B cell (primary cell): ENCODE data around the gene PPP2R5B. TPM values are rescaled to one million over a fixed set of nuclear protein-coding genes. Genes with fewer than 3 reads are reported as not detected.

Experiments used
- ATAC-seq: fragments of 200-7000 bp; cut with Tn5 transposase; one replicate; pipeline ENCODE4 v1.10.0; 2021; ENCODE audit warnings: low read depth, mild to moderate bottlenecking, moderate number of reproducible peaks, moderate library complexity
- CTCF ChIA-PET: fragments of 350-600 bp; sonication (Branson Sonifier 250); formaldehyde crosslinking; loops from one replicate; lab custom pipeline; 2021; ENCODE audit warnings: antibody characterized with exemption, inconsistent platforms; lab: Charles Lee
- POLR2A ChIA-PET: fragments of 350-600 bp; sonication (Branson Sonifier 250); formaldehyde crosslinking; loops from one replicate; lab custom pipeline; 2021; ENCODE audit warnings: antibody characterized with exemption; lab: Charles Lee
- DNase-seq: peaks from one replicate; pipeline ENCODE4 v3.0.0; 2013
- H2AFZ ChIP-seq: 2 replicates; pipeline ENCODE4 v1.6.1; 2012; ENCODE audit warnings: mild to moderate bottlenecking, low read depth, low read length; ENCODE audit not compliant: insufficient read depth, poor library complexity, severe bottlenecking
- H3K27ac ChIP-seq, 2 donors: 1 replicate in 1 of 2; 2 replicates in 1 of 2; pipeline ENCODE4 v1.5.1; 2012 to 2013; ENCODE audit warnings: low read length in 2 of 2, mild to moderate bottlenecking in 2 of 2, moderate library complexity in 1 of 2
- H3K27me3 ChIP-seq, 4 experiments: fragments of 200-600 bp in 1 of 4; sonication (generic) in 1 of 4; replicated peaks in 1 of 4; 1 replicate in 2 of 4; 2 replicates in 2 of 4; pipeline versions ENCODE4 v1.6.1 to v1.7.0; 2013 to 2016; ENCODE audit warnings: low read length in 3 of 4, mild to moderate bottlenecking in 2 of 4, mixed read lengths in 1 of 4, moderate library complexity in 1 of 4; ENCODE audit not compliant: insufficient read depth in 4 of 4, control insufficient read depth in 3 of 4; ENCODE audit errors: control extremely low read depth in 1 of 4
- H3K36me3 ChIP-seq, 2 experiments: replicated peaks in 1 of 2; 1 replicate in 1 of 2; 2 replicates in 1 of 2; pipeline versions ENCODE4 v1.6.1 to v1.7.1; 2013; ENCODE audit warnings: low read length in 1 of 2; ENCODE audit not compliant: insufficient read depth in 2 of 2, control insufficient read depth in 1 of 2; ENCODE audit errors: control extremely low read depth in 1 of 2, extremely low read depth in 1 of 2
- H3K4me1 ChIP-seq, 2 donors: fragments of 200-600 bp in 1 of 2; sonication (generic) in 1 of 2; 1 replicate in 1 of 2; 2 replicates in 1 of 2; pipeline versions ENCODE4 v1.5.1 to v1.6.1; 2013 to 2017; ENCODE audit warnings: low read length in 2 of 2; ENCODE audit not compliant: control insufficient read depth in 2 of 2, insufficient read depth in 2 of 2
- H3K4me2 ChIP-seq: replicated peaks from 2 replicates; pipeline ENCODE3; 2012; ENCODE audit warnings: mild to moderate bottlenecking, low read depth, low read length; ENCODE audit not compliant: poor library complexity, severe bottlenecking
- H3K4me3 ChIP-seq, 5 experiments: fragments of 200-600 bp in 1 of 5; sonication (generic) in 1 of 5; 1 replicate in 3 of 5; 2 replicates in 2 of 5; pipeline versions ENCODE4 v1.5.1 to v1.7.0; 2011 to 2016; ENCODE audit warnings: low read length in 4 of 5, mild to moderate bottlenecking in 4 of 5, low read depth in 2 of 5, control low read depth in 1 of 5, moderate library complexity in 1 of 5; ENCODE audit not compliant: insufficient read depth in 1 of 5; ENCODE audit errors: control extremely low read depth in 1 of 5, extremely low read depth in 1 of 5
- H3K79me2 ChIP-seq: fragments of 200-600 bp; sonication (generic); one replicate; pipeline ENCODE4 v1.6.0; 2016; ENCODE audit warnings: low read length; ENCODE audit not compliant: control insufficient read depth, insufficient read depth
- H3K9ac ChIP-seq: fragments of 200-600 bp; sonication (generic); 2 replicates; pipeline ENCODE4 v1.6.1; 2017; ENCODE audit warnings: mild to moderate bottlenecking, low read length, moderate library complexity
- H3K9me3 ChIP-seq, 3 donors: one replicate each; pipeline versions ENCODE4 v1.6.1 to v1.7.1; 2013; ENCODE audit warnings: low read length in 2 of 3; ENCODE audit not compliant: control insufficient read depth in 2 of 3, insufficient read depth in 1 of 3; ENCODE audit errors: control extremely low read depth in 1 of 3
- H4K20me1 ChIP-seq: 2 replicates; pipeline ENCODE4 v1.6.0; 2012; ENCODE audit warnings: mild to moderate bottlenecking, low read length; ENCODE audit not compliant: insufficient read depth, control insufficient read depth, poor library complexity, severe bottlenecking
- H3K27ac Mint-ChIP-seq: one replicate; pipeline ENCODE4 v1.8.0; 2021; ENCODE audit warnings: mixed read lengths
- H3K27me3 Mint-ChIP-seq: one replicate; pipeline ENCODE4 v1.8.0; 2021; ENCODE audit warnings: mixed read lengths
- H3K4me1 Mint-ChIP-seq: one replicate; pipeline ENCODE4 v1.8.0; 2021; ENCODE audit warnings: mixed read lengths
- H3K4me3 Mint-ChIP-seq: one replicate; pipeline ENCODE4 v1.8.0; 2021; ENCODE audit warnings: mixed read lengths
- H3K9me3 Mint-ChIP-seq: one replicate; pipeline ENCODE4 v1.8.0; 2022; ENCODE audit warnings: mixed read lengths; ENCODE audit not compliant: insufficient read depth
- CTCF ChIP-seq: fragments of 200-600 bp; IDR thresholded peaks from one replicate; pipeline ENCODE4 v1.8.0; 2022; ENCODE audit warnings: antibody characterized with exemption, mild to moderate bottlenecking
- EZH2 ChIP-seq: IDR thresholded peaks from 2 replicates; pipeline ENCODE4 v1.6.1; 2012; ENCODE audit warnings: borderline replicate concordance, low read depth, mild to moderate bottlenecking, moderate library complexity, low read length; ENCODE audit not compliant: insufficient read depth, poor library complexity, severe bottlenecking
- WGBS: methylation state at CpG from one replicate; pipeline ENCODE4 v1.1.5; 2013; ENCODE audit warnings: missing lambda C conversion rate; ENCODE audit not compliant: insufficient coverage; 5-methylcytosine and 5-hydroxymethylcytosine counted together
- intact Hi-C: fragments of 100-400 bp; cut with micrococcal nuclease; formaldehyde crosslinking; loops from one replicate; pipeline ENCODE4 v1.10.0; 2022
- polyA plus RNA-seq: library from polyadenylated mRNA; depleted of rRNA; stranded (reverse); fragments of >200 nt; gene quantifications from 2 replicates; pipeline ENCODE4 v1.2.3, GENCODE V29; 2012
- total RNA-seq, 2 donors: library from RNA; stranded (reverse); fragments of 120-200 nt in 1 of 2; gene quantifications; 1 replicate in 1 of 2; 2 replicates in 1 of 2; pipeline versions ENCODE4 v1.2.3 to v1.2.4, GENCODE V29; 2013 to 2022

Gene PPP2R5B
- total and polyA plus RNA-seq, 2 donors (not counting 1 experiment from before 2014, with no cell fraction given) = 22.6 to 30.5 TPM

DNA sequence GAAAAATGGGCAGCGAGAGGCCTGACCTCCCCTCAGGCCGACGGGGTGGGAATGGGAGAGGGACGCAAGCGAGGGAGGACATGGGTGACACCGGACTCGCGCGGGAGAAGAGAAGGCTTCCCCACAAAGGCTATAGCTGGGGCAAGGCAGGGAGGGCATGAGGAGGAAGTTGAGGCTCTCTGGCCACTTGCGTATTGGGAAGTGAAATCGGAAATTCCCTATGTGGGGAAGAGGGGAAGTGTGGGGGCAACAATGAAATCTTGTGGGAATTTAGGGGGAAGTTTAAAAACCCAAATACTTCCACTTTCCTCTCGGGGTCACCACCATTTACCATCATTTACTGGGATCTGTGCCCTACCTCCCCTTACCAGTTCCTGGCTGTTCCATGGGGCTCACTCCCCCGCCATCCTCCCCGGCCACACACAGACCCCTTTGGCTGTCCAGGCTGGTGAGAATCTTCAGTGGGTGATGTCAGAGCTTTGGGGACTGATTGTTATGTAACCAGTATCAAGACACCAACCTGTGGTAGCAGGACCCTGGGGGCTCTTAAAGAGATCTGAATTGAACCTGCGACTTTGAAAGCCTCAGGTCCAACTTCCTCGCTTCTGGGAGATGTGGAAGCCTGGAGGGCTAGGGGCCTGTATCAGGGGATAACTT, 45.1 kb upstream of the PPP2R5B start:
- no peak for TF ChIP-seq EZH2
- TF ChIP-seq CTCF = no peak
- no peaks in the 10 kb centered on the region for H3K27me3 ChIP-seq
- peak overlapping the region; percentile 87 for H3K9ac ChIP-seq
- CTCF ChIA-PET = interaction anchor here (0.8 to 30.2 kb wide), 4 partner anchors 8 to 117 kb away, joined by 3 to 1254 read pairs (median 32); partner anchors contain the start of genes BATF2 and CDC42BPG
- peak overlapping the region; percentile 94 for H3K27ac Mint-ChIP-seq
- peaks cover 0 to 11% of the 10 kb centered on the region in 2 experiments for H3K36me3 ChIP-seq
- WGBS = 13% methylated on average over 12 of the region's 16 CpGs
- H3K27ac ChIP-seq = peak overlapping the region; percentile 86 to 99
- H3K4me1 Mint-ChIP-seq = peaks cover 59% of the 10 kb centered on the region
- intact Hi-C loops = loop anchor here (2.0 kb wide), 2 partner anchors 37 to 77 kb away; partner anchors contain the start of genes ATG2A and MAP4K2
- H3K4me3 ChIP-seq = peak overlapping the region; percentile 32 to 80 (median 78)
- ATAC-seq (no peak), DNase-seq (peak; percentile 80)
- H4K20me1 ChIP-seq = peaks cover 40% of the 10 kb centered on the region
- peaks cover 48 to 55% of the 10 kb centered on the region in 2 donors for H3K4me1 ChIP-seq
- H3K27me3 Mint-ChIP-seq = no peaks in the 10 kb centered on the region
- H3K9me3 Mint-ChIP-seq = no peaks in the 10 kb centered on the region
- POLR2A ChIA-PET = interaction anchor here (0.6 to 10.0 kb wide), 8 partner anchors 13 to 70 kb away, joined by 3 to 158 read pairs (median 4); no protein-coding TSS in a partner anchor
- peak overlapping the region; percentile 52 for H2AFZ ChIP-seq
- H3K79me2 ChIP-seq = peaks cover 40% of the 10 kb centered on the region
- peaks cover 0 to 4% (median 0%) of the 10 kb centered on the region in 3 donors for H3K9me3 ChIP-seq
- peak overlapping the region; percentile 96 for H3K4me2 ChIP-seq
- H3K4me3 Mint-ChIP-seq = peak overlapping the region; percentile 95
